B cell (primary cell): ENCODE results near the gene ADAP2. TPM values are rescaled to one million over a fixed set of nuclear protein-coding genes. Genes with fewer than 3 reads are reported as not detected.
"Not testable (repeated sequence)": the region's sequence is repeated elsewhere in the genome, so short reads cannot be mapped to it uniquely, and the experiment has no call there.

ENCODE experiments used
- ATAC-seq: fragments of 200-7000 bp; cut with Tn5 transposase; one replicate; pipeline ENCODE4 v1.10.0; 2021; ENCODE audit warnings: low read depth, mild to moderate bottlenecking, moderate number of reproducible peaks, moderate library complexity
- CTCF ChIA-PET: fragments of 350-600 bp; sonication (Branson Sonifier 250); formaldehyde crosslinking; loops from one replicate; lab custom pipeline; 2021; ENCODE audit warnings: antibody characterized with exemption, inconsistent platforms; lab: Charles Lee
- POLR2A ChIA-PET: fragments of 350-600 bp; sonication (Branson Sonifier 250); formaldehyde crosslinking; loops from one replicate; lab custom pipeline; 2021; ENCODE audit warnings: antibody characterized with exemption; lab: Charles Lee
- DNase-seq: peaks from one replicate; pipeline ENCODE4 v3.0.0; 2013
- H2AFZ ChIP-seq: 2 replicates; pipeline ENCODE4 v1.6.1; 2012; ENCODE audit warnings: mild to moderate bottlenecking, low read depth, low read length; ENCODE audit not compliant: insufficient read depth, poor library complexity, severe bottlenecking
- H3K27ac ChIP-seq, 2 donors: 1 replicate in 1 of 2; 2 replicates in 1 of 2; pipeline ENCODE4 v1.5.1; 2012 to 2013; ENCODE audit warnings: low read length in 2 of 2, mild to moderate bottlenecking in 2 of 2, moderate library complexity in 1 of 2
- H3K27me3 ChIP-seq, 4 experiments: fragments of 200-600 bp in 1 of 4; sonication (generic) in 1 of 4; replicated peaks in 1 of 4; 1 replicate in 2 of 4; 2 replicates in 2 of 4; pipeline versions ENCODE4 v1.6.1 to v1.7.0; 2013 to 2016; ENCODE audit warnings: low read length in 3 of 4, mild to moderate bottlenecking in 2 of 4, mixed read lengths in 1 of 4, moderate library complexity in 1 of 4; ENCODE audit not compliant: insufficient read depth in 4 of 4, control insufficient read depth in 3 of 4; ENCODE audit errors: control extremely low read depth in 1 of 4
- H3K36me3 ChIP-seq, 2 experiments: replicated peaks in 1 of 2; 1 replicate in 1 of 2; 2 replicates in 1 of 2; pipeline versions ENCODE4 v1.6.1 to v1.7.1; 2013; ENCODE audit warnings: low read length in 1 of 2; ENCODE audit not compliant: insufficient read depth in 2 of 2, control insufficient read depth in 1 of 2; ENCODE audit errors: control extremely low read depth in 1 of 2, extremely low read depth in 1 of 2
- H3K4me1 ChIP-seq, 2 donors: fragments of 200-600 bp in 1 of 2; sonication (generic) in 1 of 2; 1 replicate in 1 of 2; 2 replicates in 1 of 2; pipeline versions ENCODE4 v1.5.1 to v1.6.1; 2013 to 2017; ENCODE audit warnings: low read length in 2 of 2; ENCODE audit not compliant: control insufficient read depth in 2 of 2, insufficient read depth in 2 of 2
- H3K4me2 ChIP-seq: replicated peaks from 2 replicates; pipeline ENCODE3; 2012; ENCODE audit warnings: mild to moderate bottlenecking, low read depth, low read length; ENCODE audit not compliant: poor library complexity, severe bottlenecking
- H3K4me3 ChIP-seq, 5 experiments: fragments of 200-600 bp in 1 of 5; sonication (generic) in 1 of 5; 1 replicate in 3 of 5; 2 replicates in 2 of 5; pipeline versions ENCODE4 v1.5.1 to v1.7.0; 2011 to 2016; ENCODE audit warnings: low read length in 4 of 5, mild to moderate bottlenecking in 4 of 5, low read depth in 2 of 5, control low read depth in 1 of 5, moderate library complexity in 1 of 5; ENCODE audit not compliant: insufficient read depth in 1 of 5; ENCODE audit errors: control extremely low read depth in 1 of 5, extremely low read depth in 1 of 5
- H3K79me2 ChIP-seq: fragments of 200-600 bp; sonication (generic); one replicate; pipeline ENCODE4 v1.6.0; 2016; ENCODE audit warnings: low read length; ENCODE audit not compliant: control insufficient read depth, insufficient read depth
- H3K9ac ChIP-seq: fragments of 200-600 bp; sonication (generic); 2 replicates; pipeline ENCODE4 v1.6.1; 2017; ENCODE audit warnings: mild to moderate bottlenecking, low read length, moderate library complexity
- H3K9me3 ChIP-seq, 3 donors: one replicate each; pipeline versions ENCODE4 v1.6.1 to v1.7.1; 2013; ENCODE audit warnings: low read length in 2 of 3; ENCODE audit not compliant: control insufficient read depth in 2 of 3, insufficient read depth in 1 of 3; ENCODE audit errors: control extremely low read depth in 1 of 3
- H4K20me1 ChIP-seq: 2 replicates; pipeline ENCODE4 v1.6.0; 2012; ENCODE audit warnings: mild to moderate bottlenecking, low read length; ENCODE audit not compliant: insufficient read depth, control insufficient read depth, poor library complexity, severe bottlenecking
- H3K27ac Mint-ChIP-seq: one replicate; pipeline ENCODE4 v1.8.0; 2021; ENCODE audit warnings: mixed read lengths
- H3K27me3 Mint-ChIP-seq: one replicate; pipeline ENCODE4 v1.8.0; 2021; ENCODE audit warnings: mixed read lengths
- H3K4me1 Mint-ChIP-seq: one replicate; pipeline ENCODE4 v1.8.0; 2021; ENCODE audit warnings: mixed read lengths
- H3K4me3 Mint-ChIP-seq: one replicate; pipeline ENCODE4 v1.8.0; 2021; ENCODE audit warnings: mixed read lengths
- H3K9me3 Mint-ChIP-seq: one replicate; pipeline ENCODE4 v1.8.0; 2022; ENCODE audit warnings: mixed read lengths; ENCODE audit not compliant: insufficient read depth
- EZH2 ChIP-seq: IDR thresholded peaks from 2 replicates; pipeline ENCODE4 v1.6.1; 2012; ENCODE audit warnings: borderline replicate concordance, low read depth, mild to moderate bottlenecking, moderate library complexity, low read length; ENCODE audit not compliant: insufficient read depth, poor library complexity, severe bottlenecking
- WGBS: methylation state at CpG from one replicate; pipeline ENCODE4 v1.1.5; 2013; ENCODE audit warnings: missing lambda C conversion rate; ENCODE audit not compliant: insufficient coverage; 5-methylcytosine and 5-hydroxymethylcytosine counted together
- intact Hi-C: fragments of 100-400 bp; cut with micrococcal nuclease; formaldehyde crosslinking; loops from one replicate; pipeline ENCODE4 v1.10.0; 2022
- polyA plus RNA-seq: library from polyadenylated mRNA; depleted of rRNA; stranded (reverse); fragments of >200 nt; gene quantifications from 2 replicates; pipeline ENCODE4 v1.2.3, GENCODE V29; 2012
- total RNA-seq, 2 donors: library from RNA; stranded (reverse); fragments of 120-200 nt in 1 of 2; gene quantifications; 1 replicate in 1 of 2; 2 replicates in 1 of 2; pipeline versions ENCODE4 v1.2.3 to v1.2.4, GENCODE V29; 2013 to 2022
- TF ChIP-seq, protein P1 (sequence below): fragments of 200-600 bp; IDR thresholded peaks from one replicate; pipeline ENCODE4 v1.8.0; 2022; ENCODE audit warnings: antibody characterized with exemption, mild to moderate bottlenecking

ADAP2 gene
- total and polyA plus RNA-seq, 2 donors (not counting 1 experiment from before 2014, with no cell fraction given) = 8.5 to 14.6 TPM

GRCh38 chr17:30975042-30975820 is 53.5 kb downstream of the ADAP2 start:
- Mint-ChIP-seq H3K9me3 (peaks cover 4% of the 10 kb centered on the region), H3K27ac (no peak overlapping the region), H3K27me3 (no peaks in the 10 kb centered on the region), H3K4me1 (peaks cover 37% of the 10 kb centered on the region), H3K4me3 (no peak overlapping the region)
- intact Hi-C loops = no loop called here
- H3K9ac ChIP-seq = no peak overlapping the region
- H3K27ac ChIP-seq = no peak overlapping the region
- peaks cover 0 to 12% of the 10 kb centered on the region in 2 experiments for H3K36me3 ChIP-seq
- peaks cover 14 to 20% of the 10 kb centered on the region in 2 donors for H3K4me1 ChIP-seq
- DNase-seq (no peak), ATAC-seq (no peak)
- WGBS = 96% methylated on average over 6 of the region's 8 CpGs
- TF ChIP-seq, protein P1, sequence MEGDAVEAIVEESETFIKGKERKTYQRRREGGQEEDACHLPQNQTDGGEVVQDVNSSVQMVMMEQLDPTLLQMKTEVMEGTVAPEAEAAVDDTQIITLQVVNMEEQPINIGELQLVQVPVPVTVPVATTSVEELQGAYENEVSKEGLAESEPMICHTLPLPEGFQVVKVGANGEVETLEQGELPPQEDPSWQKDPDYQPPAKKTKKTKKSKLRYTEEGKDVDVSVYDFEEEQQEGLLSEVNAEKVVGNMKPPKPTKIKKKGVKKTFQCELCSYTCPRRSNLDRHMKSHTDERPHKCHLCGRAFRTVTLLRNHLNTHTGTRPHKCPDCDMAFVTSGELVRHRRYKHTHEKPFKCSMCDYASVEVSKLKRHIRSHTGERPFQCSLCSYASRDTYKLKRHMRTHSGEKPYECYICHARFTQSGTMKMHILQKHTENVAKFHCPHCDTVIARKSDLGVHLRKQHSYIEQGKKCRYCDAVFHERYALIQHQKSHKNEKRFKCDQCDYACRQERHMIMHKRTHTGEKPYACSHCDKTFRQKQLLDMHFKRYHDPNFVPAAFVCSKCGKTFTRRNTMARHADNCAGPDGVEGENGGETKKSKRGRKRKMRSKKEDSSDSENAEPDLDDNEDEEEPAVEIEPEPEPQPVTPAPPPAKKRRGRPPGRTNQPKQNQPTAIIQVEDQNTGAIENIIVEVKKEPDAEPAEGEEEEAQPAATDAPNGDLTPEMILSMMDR = no peak
- TF ChIP-seq EZH2 = no peak
- ChIA-PET CTCF (no interaction called here), POLR2A (interaction anchor here (1.2 kb wide), 1 partner anchor 34 kb away, joined by 3 read pairs; no protein-coding TSS in a partner anchor)
- H2AFZ ChIP-seq = no peak overlapping the region
- H3K4me2 ChIP-seq = no peak overlapping the region
- H3K27me3 ChIP-seq = no peaks in the 10 kb centered on the region
- H3K4me3 ChIP-seq = no peak overlapping the region
- H3K9me3 ChIP-seq = no peaks in the 10 kb centered on the region
- H4K20me1 ChIP-seq = peaks cover 3% of the 10 kb centered on the region
- peaks cover 68% of the 10 kb centered on the region for H3K79me2 ChIP-seq

- H3K27me3 Mint-ChIP-seq, H3K27me3 ChIP-seq, H3K27ac ChIP-seq, H3K4me3 ChIP-seq, CTCF ChIA-PET, intact Hi-C loops, H3K9me3 Mint-ChIP-seq, POLR2A ChIA-PET, H3K4me2 ChIP-seq, H2AFZ ChIP-seq, H3K9ac ChIP-seq, ATAC-seq, DNase-seq, H3K4me3 Mint-ChIP-seq, H3K4me1 ChIP-seq, H3K9me3 ChIP-seq, H3K27ac Mint-ChIP-seq: not testable (repeated sequence)
- H3K36me3 ChIP-seq = peaks cover 3 to 12% of the 10 kb centered on the region in 2 experiments
- no CpG with 5 or more reads among the region's 33 CpGs for WGBS
- H3K4me1 Mint-ChIP-seq = peaks cover 28% of the 10 kb centered on the region
- peaks cover 11% of the 10 kb centered on the region for H4K20me1 ChIP-seq
- peaks cover 49% of the 10 kb centered on the region for H3K79me2 ChIP-seq
Observed at GRCh38 chr17:30979919-30980318, 58.2 kb downstream of the ADAP2 start.
